GM23338 (cell line): ENCODE results near the gene UPF1. TPM values are rescaled to one million over a fixed set of nuclear protein-coding genes. Genes with fewer than 3 reads are reported as not detected.

Source experiments
- ATAC-seq: fragments of 200-7000 bp; cut with Tn5 transposase; 3 replicates; pipeline ENCODE4 v1.9.1; 2020
- DNase-seq: peaks from one replicate; pipeline ENCODE4 v3.0.0-alpha.2; 2015; ENCODE audit warnings: low spot score
- H2AFZ ChIP-seq: fragments of 200-600 bp; sonication (generic); 2 replicates; pipeline ENCODE4 v1.8.0; 2016; ENCODE audit warnings: antibody characterized with exemption, mild to moderate bottlenecking, moderate library complexity
- H3F3A ChIP-seq: fragments of 200-600 bp; sonication (generic); replicated peaks from 2 replicates; pipeline ENCODE4 v1.8.0; 2017; ENCODE audit warnings: antibody characterized with exemption, mixed run types, low read depth
- H3K27ac ChIP-seq: fragments of 200-600 bp; sonication (generic); 2 replicates; pipeline ENCODE4 v1.6.1; 2016; ENCODE audit warnings: low read depth
- H3K27me3 ChIP-seq: fragments of 200-600 bp; sonication (generic); 2 replicates; pipeline ENCODE4 v1.8.0; 2016; ENCODE audit warnings: mild to moderate bottlenecking, mixed run types, moderate library complexity; ENCODE audit not compliant: insufficient read depth
- H3K36me3 ChIP-seq: fragments of 200-600 bp; sonication (generic); 2 replicates; pipeline ENCODE4 v1.8.0; 2016; ENCODE audit warnings: mild to moderate bottlenecking; ENCODE audit not compliant: insufficient read depth
- H3K4me1 ChIP-seq: fragments of 200-600 bp; sonication (generic); 2 replicates; pipeline ENCODE4 v1.8.0; 2016; ENCODE audit warnings: mild to moderate bottlenecking, moderate library complexity; ENCODE audit not compliant: insufficient read depth
- H3K4me2 ChIP-seq: fragments of 200-600 bp; sonication (generic); 2 replicates; pipeline ENCODE4 v1.7.1; 2017; ENCODE audit warnings: mixed run types
- H3K4me3 ChIP-seq: fragments of 200-600 bp; sonication (generic); 2 replicates; pipeline ENCODE4 v1.6.1; 2016; ENCODE audit warnings: mixed run types
- H3K79me2 ChIP-seq: fragments of 200-600 bp; sonication (generic); replicated peaks from 2 replicates; pipeline ENCODE4 v1.8.0; 2017; ENCODE audit warnings: mild to moderate bottlenecking; ENCODE audit not compliant: insufficient read depth
- H3K9me2 ChIP-seq: fragments of 200-600 bp; sonication (generic); 2 replicates; pipeline ENCODE4 v1.8.0; 2017; ENCODE audit not compliant: insufficient read depth
- H4K20me1 ChIP-seq: fragments of 200-600 bp; sonication (generic); replicated peaks from 2 replicates; pipeline ENCODE4 v1.8.0; 2017; ENCODE audit warnings: mild to moderate bottlenecking; ENCODE audit not compliant: insufficient read depth
- H3K27ac Mint-ChIP-seq: 2 replicates; pipeline ENCODE4 v1.8.0; 2020; ENCODE audit warnings: inconsistent platforms, mild to moderate bottlenecking, moderate library complexity, mixed read lengths
- H3K27me3 Mint-ChIP-seq: 3 replicates; pipeline ENCODE4 v1.8.0; 2022; ENCODE audit warnings: low read depth, mild to moderate bottlenecking, moderate library complexity, mixed read lengths, inconsistent platforms; ENCODE audit not compliant: insufficient read depth, poor library complexity
- H3K36me3 Mint-ChIP-seq: 3 replicates; pipeline ENCODE4 v1.8.0; 2021; ENCODE audit warnings: low read depth, mild to moderate bottlenecking, inconsistent platforms, moderate library complexity, mixed read lengths
- H3K4me1 Mint-ChIP-seq: 3 replicates; pipeline ENCODE4 v1.8.0; 2020; ENCODE audit warnings: mild to moderate bottlenecking, inconsistent platforms, mixed read lengths
- H3K4me3 Mint-ChIP-seq: 3 replicates; pipeline ENCODE4 v1.8.0; 2021; ENCODE audit warnings: moderate library complexity, mild to moderate bottlenecking, inconsistent platforms, mixed read lengths
- H3K9me3 Mint-ChIP-seq: 3 replicates; pipeline ENCODE4 v1.8.0; 2020; ENCODE audit warnings: moderate library complexity, mild to moderate bottlenecking, inconsistent platforms, mixed read lengths
- CREB1 ChIP-seq: fragments of 250-450 bp; sonication (Bioruptor Pico); IDR thresholded peaks from 2 replicates; pipeline ENCODE4 v1.5.0; 2020; ENCODE audit warnings: low read depth, mild to moderate bottlenecking, moderate library complexity
- CTCF ChIP-seq, 2 experiments: fragments of 200-600 bp in 1 of 2; sonication (generic) in 1 of 2; conservative IDR thresholded peaks; 2 replicates each; pipeline versions ENCODE4 v1.5.1 to v1.6.1; 2016 to 2017; ENCODE audit warnings: antibody characterized with exemption in 2 of 2, low read depth in 2 of 2, mild to moderate bottlenecking in 2 of 2, moderate library complexity in 1 of 2
- ETS1 ChIP-seq: IDR thresholded peaks from 2 replicates; pipeline ENCODE4 v1.6.1; 2016; ENCODE audit warnings: antibody characterized with exemption
- EZH2 ChIP-seq: fragments of 200-600 bp; sonication (generic); IDR thresholded peaks from one replicate; pipeline ENCODE4 v1.8.0; 2017; ENCODE audit warnings: antibody characterized with exemption, mild to moderate bottlenecking, low read depth; ENCODE audit not compliant: unreplicated experiment
- EZH2phosphoT487 ChIP-seq: fragments of 200-600 bp; sonication (generic); IDR thresholded peaks from one replicate; pipeline ENCODE4 v1.8.1; 2018; ENCODE audit warnings: antibody characterized with exemption; ENCODE audit not compliant: unreplicated experiment
- JUNB ChIP-seq: IDR thresholded peaks from one replicate; pipeline ENCODE4 v1.6.1; 2016; ENCODE audit warnings: antibody characterized with exemption; ENCODE audit not compliant: unreplicated experiment
- NANOG ChIP-seq: IDR thresholded peaks from 2 replicates; pipeline ENCODE4 v1.6.1; 2016; ENCODE audit warnings: antibody characterized with exemption, borderline replicate concordance
- POLR2AphosphoS5 ChIP-seq: IDR thresholded peaks from 2 replicates; pipeline ENCODE4 v1.6.1; 2016; ENCODE audit warnings: antibody characterized with exemption, low read depth
- REST ChIP-seq: IDR thresholded peaks from one replicate; pipeline ENCODE4 v1.6.1; 2018; ENCODE audit warnings: antibody characterized with exemption; ENCODE audit not compliant: unreplicated experiment
- STAT1 ChIP-seq: IDR thresholded peaks from one replicate; pipeline ENCODE4 v1.6.1; 2016; ENCODE audit warnings: antibody characterized with exemption; ENCODE audit not compliant: unreplicated experiment
- ZNF114 ChIP-seq: fragments of 250-450 bp; sonication (Bioruptor Pico); IDR thresholded peaks from 2 replicates; pipeline ENCODE4 v1.5.0; 2020; ENCODE audit warnings: mild to moderate bottlenecking, moderate library complexity
- ZNF331 ChIP-seq: fragments of 250-450 bp; sonication (Bioruptor Pico); IDR thresholded peaks from 2 replicates; pipeline ENCODE4 v1.5.0; 2020; ENCODE audit warnings: low read depth, mild to moderate bottlenecking, moderate library complexity
- polyA plus RNA-seq: library from polyadenylated mRNA; unstranded; fragments of >200 nt; fragmentation: Nextera tagmentation; extraction: Ambion mirVana; gene quantifications from 2 replicates; pipeline ENCODE4 v1.2.1, GENCODE V29; 2016
- total RNA-seq: library from RNA; depleted of rRNA; stranded (reverse); fragments of >200 nt; shearing (Covaris generic); gene quantifications from 2 replicates; pipeline ENCODE4 v1.2.3, GENCODE V29; 2014
- TF ChIP-seq, protein P1 (sequence below): fragments of 250-450 bp; sonication (Bioruptor Pico); IDR thresholded peaks from 2 replicates; pipeline ENCODE4 v1.5.0; 2020; ENCODE audit warnings: mild to moderate bottlenecking, moderate library complexity

UPF1 gene
- total and polyA plus RNA-seq, 2 experiments from 2014 or later: 13.8 to 138 TPM

GRCh38 chr19:18844806-18845329 lies 13.1 kb downstream of the UPF1 start:
- Histone ChIP-seq H3K27me3 (no peaks in the 10 kb centered on the region), H3K9me2 (no peaks in the 10 kb centered on the region), H3K79me2 (peaks cover 86% of the 10 kb centered on the region), H3K36me3 (peaks cover 15% of the 10 kb centered on the region), H3K4me3 (no peak overlapping the region), H2AFZ (no peak overlapping the region), H3K4me2 (no peak overlapping the region), H3K27ac (no peak overlapping the region), H3F3A (peaks cover 19% of the 10 kb centered on the region), H3K4me1 (peaks cover 6% of the 10 kb centered on the region), H4K20me1 (peaks cover 73% of the 10 kb centered on the region)
- H3K36me3 Mint-ChIP-seq: peaks cover 26% of the 10 kb centered on the region
- no peak for TF ChIP-seq POLR2AphosphoS5
- TF ChIP-seq STAT1: no peak
- TF ChIP-seq CREB1 (CRISPR knock-in tag): no peak
- TF ChIP-seq EZH2phosphoT487: no peak
- no peak for TF ChIP-seq ZNF114
- no peak for TF ChIP-seq EZH2
- TF ChIP-seq REST: no peak
- TF ChIP-seq CTCF (conservative IDR thresholded peaks at IDR 0.05; ENCODE audit: low read depth in 2 of 2): no peak
- no peak for TF ChIP-seq ETS1
- no peak for TF ChIP-seq NANOG
- TF ChIP-seq ZNF331 (CRISPR knock-in tag): no peak
- no peak for TF ChIP-seq JUNB
- TF ChIP-seq, protein P1, sequence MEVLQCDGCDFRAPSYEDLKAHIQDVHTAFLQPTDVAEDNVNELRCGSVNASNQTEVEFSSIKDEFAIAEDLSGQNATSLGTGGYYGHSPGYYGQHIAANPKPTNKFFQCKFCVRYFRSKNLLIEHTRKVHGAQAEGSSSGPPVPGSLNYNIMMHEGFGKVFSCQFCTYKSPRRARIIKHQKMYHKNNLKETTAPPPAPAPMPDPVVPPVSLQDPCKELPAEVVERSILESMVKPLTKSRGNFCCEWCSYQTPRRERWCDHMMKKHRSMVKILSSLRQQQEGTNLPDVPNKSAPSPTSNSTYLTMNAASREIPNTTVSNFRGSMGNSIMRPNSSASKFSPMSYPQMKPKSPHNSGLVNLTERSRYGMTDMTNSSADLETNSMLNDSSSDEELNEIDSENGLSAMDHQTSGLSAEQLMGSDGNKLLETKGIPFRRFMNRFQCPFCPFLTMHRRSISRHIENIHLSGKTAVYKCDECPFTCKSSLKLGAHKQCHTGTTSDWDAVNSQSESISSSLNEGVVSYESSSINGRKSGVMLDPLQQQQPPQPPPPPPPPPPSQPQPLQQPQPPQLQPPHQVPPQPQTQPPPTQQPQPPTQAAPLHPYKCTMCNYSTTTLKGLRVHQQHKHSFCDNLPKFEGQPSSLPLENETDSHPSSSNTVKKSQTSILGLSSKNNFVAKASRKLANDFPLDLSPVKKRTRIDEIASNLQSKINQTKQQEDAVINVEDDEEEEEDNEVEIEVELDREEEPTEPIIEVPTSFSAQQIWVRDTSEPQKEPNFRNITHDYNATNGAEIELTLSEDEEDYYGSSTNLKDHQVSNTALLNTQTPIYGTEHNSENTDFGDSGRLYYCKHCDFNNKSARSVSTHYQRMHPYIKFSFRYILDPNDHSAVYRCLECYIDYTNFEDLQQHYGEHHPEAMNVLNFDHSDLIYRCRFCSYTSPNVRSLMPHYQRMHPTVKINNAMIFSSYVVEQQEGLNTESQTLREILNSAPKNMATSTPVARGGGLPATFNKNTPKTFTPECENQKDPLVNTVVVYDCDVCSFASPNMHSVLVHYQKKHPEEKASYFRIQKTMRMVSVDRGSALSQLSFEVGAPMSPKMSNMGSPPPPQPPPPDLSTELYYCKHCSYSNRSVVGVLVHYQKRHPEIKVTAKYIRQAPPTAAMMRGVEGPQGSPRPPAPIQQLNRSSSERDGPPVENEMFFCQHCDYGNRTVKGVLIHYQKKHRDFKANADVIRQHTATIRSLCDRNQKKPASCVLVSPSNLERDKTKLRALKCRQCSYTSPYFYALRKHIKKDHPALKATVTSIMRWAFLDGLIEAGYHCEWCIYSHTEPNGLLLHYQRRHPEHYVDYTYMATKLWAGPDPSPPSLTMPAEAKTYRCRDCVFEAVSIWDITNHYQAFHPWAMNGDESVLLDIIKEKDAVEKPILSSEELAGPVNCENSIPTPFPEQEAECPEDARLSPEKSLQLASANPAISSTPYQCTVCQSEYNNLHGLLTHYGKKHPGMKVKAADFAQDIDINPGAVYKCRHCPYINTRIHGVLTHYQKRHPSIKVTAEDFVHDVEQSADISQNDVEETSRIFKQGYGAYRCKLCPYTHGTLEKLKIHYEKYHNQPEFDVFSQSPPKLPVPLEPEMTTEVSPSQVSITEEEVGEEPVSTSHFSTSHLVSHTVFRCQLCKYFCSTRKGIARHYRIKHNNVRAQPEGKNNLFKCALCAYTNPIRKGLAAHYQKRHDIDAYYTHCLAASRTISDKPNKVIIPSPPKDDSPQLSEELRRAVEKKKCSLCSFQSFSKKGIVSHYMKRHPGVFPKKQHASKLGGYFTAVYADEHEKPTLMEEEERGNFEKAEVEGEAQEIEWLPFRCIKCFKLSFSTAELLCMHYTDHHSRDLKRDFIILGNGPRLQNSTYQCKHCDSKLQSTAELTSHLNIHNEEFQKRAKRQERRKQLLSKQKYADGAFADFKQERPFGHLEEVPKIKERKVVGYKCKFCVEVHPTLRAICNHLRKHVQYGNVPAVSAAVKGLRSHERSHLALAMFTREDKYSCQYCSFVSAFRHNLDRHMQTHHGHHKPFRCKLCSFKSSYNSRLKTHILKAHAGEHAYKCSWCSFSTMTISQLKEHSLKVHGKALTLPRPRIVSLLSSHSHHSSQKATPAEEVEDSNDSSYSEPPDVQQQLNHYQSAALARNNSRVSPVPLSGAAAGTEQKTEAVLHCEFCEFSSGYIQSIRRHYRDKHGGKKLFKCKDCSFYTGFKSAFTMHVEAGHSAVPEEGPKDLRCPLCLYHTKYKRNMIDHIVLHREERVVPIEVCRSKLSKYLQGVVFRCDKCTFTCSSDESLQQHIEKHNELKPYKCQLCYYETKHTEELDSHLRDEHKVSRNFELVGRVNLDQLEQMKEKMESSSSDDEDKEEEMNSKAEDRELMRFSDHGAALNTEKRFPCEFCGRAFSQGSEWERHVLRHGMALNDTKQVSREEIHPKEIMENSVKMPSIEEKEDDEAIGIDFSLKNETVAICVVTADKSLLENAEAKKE (CRISPR knock-in tag): no peak
- no peak overlapping the region for H3K4me3 Mint-ChIP-seq
- H3K9me3 Mint-ChIP-seq: no peaks in the 10 kb centered on the region
- peaks cover 27% of the 10 kb centered on the region for H3K4me1 Mint-ChIP-seq
- ATAC-seq (no peak), DNase-seq (no peak)
- no peak overlapping the region for H3K27ac Mint-ChIP-seq
- peaks cover 4% of the 10 kb centered on the region for H3K27me3 Mint-ChIP-seq
